Ishikawa (cell line): ENCODE measurements around the gene ALG8.
A peak's percentile ranks its signal among the peaks of the same experiment; 100 is the strongest.

ENCODE experiments used
- CEBPB ChIP-seq: IDR thresholded peaks from 2 replicates; pipeline ENCODE4 v1.6.1; 2012
- CREB1 ChIP-seq: IDR thresholded peaks from 2 replicates; pipeline ENCODE4 v1.6.1; 2012; ENCODE audit warnings: low read depth
- EGR1 ChIP-seq: IDR thresholded peaks from 2 replicates; pipeline ENCODE4 v1.6.1; 2012
- EP300 ChIP-seq: IDR thresholded peaks from 2 replicates; pipeline ENCODE4 v1.6.1; 2012; ENCODE audit warnings: borderline replicate concordance
- FOXM1 ChIP-seq: IDR thresholded peaks from 2 replicates; pipeline ENCODE4 v1.6.1; 2012; ENCODE audit warnings: low read depth, borderline replicate concordance
- MAX ChIP-seq: IDR thresholded peaks from 2 replicates; pipeline ENCODE4 v1.6.1; 2012
- NFIC ChIP-seq: IDR thresholded peaks from 2 replicates; pipeline ENCODE4 v1.6.1; 2012
- RAD21 ChIP-seq: IDR thresholded peaks from 2 replicates; pipeline ENCODE4 v1.6.1; 2012; ENCODE audit warnings: low read depth
- REST ChIP-seq: IDR thresholded peaks from 2 replicates; pipeline ENCODE4 v1.6.1; 2012; ENCODE audit warnings: low read depth, mild to moderate bottlenecking
- TAF1 ChIP-seq: IDR thresholded peaks from 2 replicates; pipeline ENCODE4 v1.6.1; 2012; ENCODE audit warnings: low read depth, mild to moderate bottlenecking
- TCF12 ChIP-seq: IDR thresholded peaks from 2 replicates; pipeline ENCODE4 v1.6.1; 2012; ENCODE audit warnings: low read depth
- TEAD4 ChIP-seq: IDR thresholded peaks from 2 replicates; pipeline ENCODE4 v1.6.1; 2012
- USF1 ChIP-seq: IDR thresholded peaks from 2 replicates; pipeline ENCODE4 v1.6.1; 2012
- YY1 ChIP-seq: IDR thresholded peaks from 2 replicates; pipeline ENCODE4 v1.6.1; 2012; ENCODE audit warnings: low read depth
- ZBTB7A ChIP-seq: IDR thresholded peaks from 2 replicates; pipeline ENCODE4 v1.6.1; 2012; ENCODE audit warnings: low read depth

ALG8 gene

GRCh38 chr11:78151804-78152203 is 12.4 kb upstream of the ALG8 start:
- TF ChIP-seq TEAD4 (no peak), EGR1 (no peak), CREB1 (no peak), MAX (no peak), FOXM1 (no peak), REST (no peak), ZBTB7A (no peak), RAD21 (no peak), TAF1 (no peak), CEBPB (no peak), NFIC (no peak)

GRCh38 chr11:78150754-78151153 is 11.3 kb upstream of the ALG8 start:
- TF ChIP-seq REST (no peak), TAF1 (no peak), YY1 (no peak), EGR1 (no peak), CEBPB (no peak), NFIC (no peak), CREB1 (no peak), FOXM1 (no peak), MAX (no peak), USF1 (no peak), ZBTB7A (no peak), RAD21 (no peak), TCF12 (no peak), TEAD4 (no peak), EP300 (no peak)

- TF ChIP-seq REST: no peak
- no peak for TF ChIP-seq USF1
- TF ChIP-seq EP300: no peak
- no peak for TF ChIP-seq ZBTB7A
- no peak for TF ChIP-seq NFIC
- no peak for TF ChIP-seq YY1
- TF ChIP-seq CREB1: no peak
- TF ChIP-seq TCF12: no peak
- TF ChIP-seq TEAD4: no peak
- no peak for TF ChIP-seq MAX
Measured at GRCh38 chr11:78150346-78150745, 10.9 kb upstream of the ALG8 start.

- TF ChIP-seq RAD21: peak; percentile 5; the same call in 1 of the 2 replicates
- no peak for TF ChIP-seq REST
- TF ChIP-seq CREB1: no peak
- TF ChIP-seq TEAD4: no peak
Measured at GRCh38 chr11:78149646-78150045, 10.2 kb upstream of the ALG8 start.
